Duodenal mucosa (tissue), 2 donors: ENCODE data around the gene SERHL2.
"Not testable (repeated sequence)": the region's sequence is repeated elsewhere in the genome, so short reads cannot be mapped to it uniquely, and the experiment has no call there.

Experiments
- H3K27ac ChIP-seq: one replicate; pipeline ENCODE4 v1.7.0; 2013; ENCODE audit warnings: low read depth, low read length
- H3K27me3 ChIP-seq, 2 donors: one replicate each; pipeline ENCODE4 v1.7.0; 2013; ENCODE audit warnings: low read length in 2 of 2, control low read depth in 1 of 2; ENCODE audit not compliant: insufficient read depth in 2 of 2, control insufficient read depth in 1 of 2
- H3K36me3 ChIP-seq, 2 donors: one replicate each; pipeline ENCODE4 v1.7.0; 2013; ENCODE audit warnings: low read length in 2 of 2, control low read depth in 1 of 2; ENCODE audit not compliant: insufficient read depth in 2 of 2, control insufficient read depth in 1 of 2
- H3K4me1 ChIP-seq, 2 donors: one replicate each; pipeline ENCODE4 v1.7.0; 2013; ENCODE audit warnings: low read length in 2 of 2, control low read depth in 1 of 2; ENCODE audit not compliant: insufficient read depth in 2 of 2, control insufficient read depth in 1 of 2
- H3K4me3 ChIP-seq, 2 donors: one replicate each; pipeline ENCODE4 v1.7.0; 2013; ENCODE audit warnings: low read length in 2 of 2, low read depth in 1 of 2
- H3K9ac ChIP-seq, 2 donors: one replicate each; pipeline ENCODE4 v1.7.0; 2013; ENCODE audit warnings: low read length in 2 of 2, low read depth in 1 of 2
- H3K9me3 ChIP-seq, 2 donors: one replicate each; pipeline ENCODE4 v1.7.0; 2013; ENCODE audit warnings: low read length in 2 of 2, control low read depth in 1 of 2; ENCODE audit not compliant: control insufficient read depth in 1 of 2

Gene SERHL2

GRCh38 chr22:42517103-42517502, 36.7 kb upstream of the SERHL2 start:
- not testable (repeated sequence) for H3K27ac ChIP-seq, H3K27me3 ChIP-seq, H3K9me3 ChIP-seq, H3K9ac ChIP-seq, H3K4me3 ChIP-seq
- peaks cover 0 to 37% of the 10 kb centered on the region in 2 donors for H3K36me3 ChIP-seq
- peaks cover 4 to 18% of the 10 kb centered on the region in 2 donors for H3K4me1 ChIP-seq

GRCh38 chr22:42518638-42519524, 34.9 kb upstream of the SERHL2 start:
- Histone ChIP-seq H3K36me3 (peaks cover 0 to 26% of the 10 kb centered on the region in 2 donors), H3K4me3 (peak overlapping the region; percentile 62 to 86), H3K9ac (peak overlapping the region; percentile 65 to 84), H3K4me1 (peaks cover 4 to 11% of the 10 kb centered on the region in 2 donors), H3K27ac (peak overlapping the region; percentile 42)
- H3K27me3 ChIP-seq, H3K9me3 ChIP-seq: not testable (repeated sequence)

GRCh38 chr22:42519525-42520401, 34.0 kb upstream of the SERHL2 start, which contains the start of gene RRP7A:
RRP7A (minus strand) TSS chr22:42519796; CDS start chr22:42519786, 10 bp downstream.
- Histone ChIP-seq H3K9ac (peak within 1 kb of the TSS; percentile 65 to 84), H3K4me3 (peak within 1 kb of the TSS; percentile 62 to 86), H3K36me3 (peaks cover 0 to 19% of the 10 kb centered on the region in 2 donors), H3K9me3 (no peaks in the 10 kb centered on the region), H3K27me3 (no peaks in the 10 kb centered on the region), H3K4me1 (peaks cover 4 to 11% of the 10 kb centered on the region in 2 donors), H3K27ac (peak within 1 kb of the TSS; percentile 42)

GRCh38 chr22:42521228-42521546, 32.6 kb upstream of the SERHL2 start:
- Histone ChIP-seq H3K27me3 (no peaks in the 10 kb centered on the region), H3K36me3 (peaks cover 0 to 8% of the 10 kb centered on the region in 2 donors), H3K4me1 (peaks cover 4 to 11% of the 10 kb centered on the region in 2 donors), H3K27ac (no peak overlapping the region), H3K4me3 (no peak overlapping the region), H3K9me3 (no peaks in the 10 kb centered on the region), H3K9ac (no peak overlapping the region)

GRCh38 chr22:42522546-42522945, 31.2 kb upstream of the SERHL2 start:
- H3K9ac ChIP-seq, result no peak overlapping the region
- H3K27me3 ChIP-seq, result no peaks in the 10 kb centered on the region
- no peaks in the 10 kb centered on the region for H3K9me3 ChIP-seq
- no peak overlapping the region for H3K27ac ChIP-seq
- H3K4me3 ChIP-seq, result no peak overlapping the region
- H3K36me3 ChIP-seq, result no peaks in the 10 kb centered on the region
- H3K4me1 ChIP-seq, result peaks cover 4 to 11% of the 10 kb centered on the region in 2 donors

- H3K4me1 ChIP-seq, result no peaks in the 10 kb centered on the region
Observed at GRCh38 chr22:42528591-42529307, 25.0 kb upstream of the SERHL2 start.

GRCh38 chr22:42529435-42529834, 24.3 kb upstream of the SERHL2 start:
- H3K36me3 ChIP-seq, H3K4me1 ChIP-seq, H3K27ac ChIP-seq, H3K27me3 ChIP-seq, H3K9ac ChIP-seq, H3K9me3 ChIP-seq, H3K4me3 ChIP-seq: not testable (repeated sequence)

More at GRCh38 chr22:42528591-42529307, 25.0 kb upstream of the SERHL2 start:
- H3K4me3 ChIP-seq, result no peak overlapping the region
- H3K27me3 ChIP-seq, result no peaks in the 10 kb centered on the region
- H3K9ac ChIP-seq, result no peak overlapping the region
- no peak overlapping the region for H3K27ac ChIP-seq
- H3K36me3 ChIP-seq, result no peaks in the 10 kb centered on the region
- H3K9me3 ChIP-seq, result no peaks in the 10 kb centered on the region

GRCh38 chr22:42531401-42532084, 22.2 kb upstream of the SERHL2 start:
- H3K4me1 ChIP-seq, H3K27ac ChIP-seq, H3K9ac ChIP-seq, H3K4me3 ChIP-seq, H3K36me3 ChIP-seq, H3K9me3 ChIP-seq, H3K27me3 ChIP-seq: not testable (repeated sequence)

- Histone ChIP-seq H3K27ac (no peak overlapping the region), H3K9me3 (no peaks in the 10 kb centered on the region), H3K27me3 (no peaks in the 10 kb centered on the region), H3K9ac (no peak overlapping the region), H3K4me1 (peaks cover 0 to 7% of the 10 kb centered on the region in 2 donors), H3K36me3 (no peaks in the 10 kb centered on the region), H3K4me3 (peak overlapping the region in 1 of 2 donors; percentile 62)
Observed at GRCh38 chr22:42533638-42533977, 20.1 kb upstream of the SERHL2 start.
